Measurements from ENCODE around the gene MOB1B.

DNA sequence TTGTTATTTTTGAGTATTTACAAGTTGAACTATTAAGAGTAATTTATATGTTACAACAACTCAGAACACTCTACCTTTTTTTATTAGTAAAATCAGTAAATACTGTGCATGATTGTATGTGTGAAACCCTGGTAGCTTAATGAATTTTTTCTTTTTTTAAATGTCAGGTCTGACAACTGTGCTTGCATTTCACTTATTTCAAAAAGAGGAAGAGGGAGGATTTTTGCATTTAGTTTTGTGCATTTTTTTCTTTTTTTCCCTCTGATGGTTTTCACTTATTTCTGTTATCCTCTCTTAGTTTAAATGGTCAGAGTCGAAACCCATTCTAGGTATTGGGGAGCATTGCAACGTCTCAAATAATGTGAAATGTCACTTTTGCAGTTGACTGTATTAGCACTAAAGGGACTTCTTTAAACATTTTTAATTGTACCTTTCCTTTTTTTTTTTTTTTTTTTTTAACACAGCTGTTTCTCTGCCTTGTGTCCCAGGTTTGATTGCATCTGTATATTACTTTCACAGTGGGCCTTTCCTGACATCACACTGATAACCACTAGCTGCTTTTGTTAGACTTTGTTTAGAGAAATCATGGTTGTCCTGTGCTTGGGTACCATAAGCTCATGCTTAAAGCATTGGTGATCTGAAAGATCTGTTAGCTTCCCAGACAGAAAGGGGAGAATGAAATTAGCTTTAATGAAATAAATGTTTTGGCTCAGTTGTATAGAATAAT is 28.5 kb downstream of the MOB1B start:
- TF ChIP-seq POLR2AphosphoS5 (IDR thresholded peaks at IDR 0.05; ENCODE audit: low read depth) (no peak), CREB1 (CRISPR knock-in tag; IDR thresholded peaks at IDR 0.05; ENCODE audit: low read depth) (no peak), JUNB (IDR thresholded peaks at IDR 0.05; ENCODE audit: unreplicated experiment) (no peak), EZH2phosphoT487 (IDR thresholded peaks at IDR 0.05; ENCODE audit: unreplicated experiment) (no peak), EZH2 (IDR thresholded peaks at IDR 0.05; ENCODE audit: low read depth, unreplicated experiment) (no peak), ZNF331 (CRISPR knock-in tag; IDR thresholded peaks at IDR 0.05; ENCODE audit: low read depth) (no peak), NANOG (IDR thresholded peaks at IDR 0.05; ENCODE audit: borderline replicate concordance) (no peak), ZNF114 (CRISPR knock-in tag; IDR thresholded peaks at IDR 0.05) (no peak), STAT1 (IDR thresholded peaks at IDR 0.05; ENCODE audit: unreplicated experiment) (no peak)
- TF ChIP-seq, protein P1, sequence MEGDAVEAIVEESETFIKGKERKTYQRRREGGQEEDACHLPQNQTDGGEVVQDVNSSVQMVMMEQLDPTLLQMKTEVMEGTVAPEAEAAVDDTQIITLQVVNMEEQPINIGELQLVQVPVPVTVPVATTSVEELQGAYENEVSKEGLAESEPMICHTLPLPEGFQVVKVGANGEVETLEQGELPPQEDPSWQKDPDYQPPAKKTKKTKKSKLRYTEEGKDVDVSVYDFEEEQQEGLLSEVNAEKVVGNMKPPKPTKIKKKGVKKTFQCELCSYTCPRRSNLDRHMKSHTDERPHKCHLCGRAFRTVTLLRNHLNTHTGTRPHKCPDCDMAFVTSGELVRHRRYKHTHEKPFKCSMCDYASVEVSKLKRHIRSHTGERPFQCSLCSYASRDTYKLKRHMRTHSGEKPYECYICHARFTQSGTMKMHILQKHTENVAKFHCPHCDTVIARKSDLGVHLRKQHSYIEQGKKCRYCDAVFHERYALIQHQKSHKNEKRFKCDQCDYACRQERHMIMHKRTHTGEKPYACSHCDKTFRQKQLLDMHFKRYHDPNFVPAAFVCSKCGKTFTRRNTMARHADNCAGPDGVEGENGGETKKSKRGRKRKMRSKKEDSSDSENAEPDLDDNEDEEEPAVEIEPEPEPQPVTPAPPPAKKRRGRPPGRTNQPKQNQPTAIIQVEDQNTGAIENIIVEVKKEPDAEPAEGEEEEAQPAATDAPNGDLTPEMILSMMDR (conservative IDR thresholded peaks at IDR 0.05; ENCODE audit: low read depth in 2 of 2) = no peak
- TF ChIP-seq, protein P2, sequence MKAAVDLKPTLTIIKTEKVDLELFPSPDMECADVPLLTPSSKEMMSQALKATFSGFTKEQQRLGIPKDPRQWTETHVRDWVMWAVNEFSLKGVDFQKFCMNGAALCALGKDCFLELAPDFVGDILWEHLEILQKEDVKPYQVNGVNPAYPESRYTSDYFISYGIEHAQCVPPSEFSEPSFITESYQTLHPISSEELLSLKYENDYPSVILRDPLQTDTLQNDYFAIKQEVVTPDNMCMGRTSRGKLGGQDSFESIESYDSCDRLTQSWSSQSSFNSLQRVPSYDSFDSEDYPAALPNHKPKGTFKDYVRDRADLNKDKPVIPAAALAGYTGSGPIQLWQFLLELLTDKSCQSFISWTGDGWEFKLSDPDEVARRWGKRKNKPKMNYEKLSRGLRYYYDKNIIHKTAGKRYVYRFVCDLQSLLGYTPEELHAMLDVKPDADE (IDR thresholded peaks at IDR 0.05) = no peak
- TF ChIP-seq, protein P3, sequence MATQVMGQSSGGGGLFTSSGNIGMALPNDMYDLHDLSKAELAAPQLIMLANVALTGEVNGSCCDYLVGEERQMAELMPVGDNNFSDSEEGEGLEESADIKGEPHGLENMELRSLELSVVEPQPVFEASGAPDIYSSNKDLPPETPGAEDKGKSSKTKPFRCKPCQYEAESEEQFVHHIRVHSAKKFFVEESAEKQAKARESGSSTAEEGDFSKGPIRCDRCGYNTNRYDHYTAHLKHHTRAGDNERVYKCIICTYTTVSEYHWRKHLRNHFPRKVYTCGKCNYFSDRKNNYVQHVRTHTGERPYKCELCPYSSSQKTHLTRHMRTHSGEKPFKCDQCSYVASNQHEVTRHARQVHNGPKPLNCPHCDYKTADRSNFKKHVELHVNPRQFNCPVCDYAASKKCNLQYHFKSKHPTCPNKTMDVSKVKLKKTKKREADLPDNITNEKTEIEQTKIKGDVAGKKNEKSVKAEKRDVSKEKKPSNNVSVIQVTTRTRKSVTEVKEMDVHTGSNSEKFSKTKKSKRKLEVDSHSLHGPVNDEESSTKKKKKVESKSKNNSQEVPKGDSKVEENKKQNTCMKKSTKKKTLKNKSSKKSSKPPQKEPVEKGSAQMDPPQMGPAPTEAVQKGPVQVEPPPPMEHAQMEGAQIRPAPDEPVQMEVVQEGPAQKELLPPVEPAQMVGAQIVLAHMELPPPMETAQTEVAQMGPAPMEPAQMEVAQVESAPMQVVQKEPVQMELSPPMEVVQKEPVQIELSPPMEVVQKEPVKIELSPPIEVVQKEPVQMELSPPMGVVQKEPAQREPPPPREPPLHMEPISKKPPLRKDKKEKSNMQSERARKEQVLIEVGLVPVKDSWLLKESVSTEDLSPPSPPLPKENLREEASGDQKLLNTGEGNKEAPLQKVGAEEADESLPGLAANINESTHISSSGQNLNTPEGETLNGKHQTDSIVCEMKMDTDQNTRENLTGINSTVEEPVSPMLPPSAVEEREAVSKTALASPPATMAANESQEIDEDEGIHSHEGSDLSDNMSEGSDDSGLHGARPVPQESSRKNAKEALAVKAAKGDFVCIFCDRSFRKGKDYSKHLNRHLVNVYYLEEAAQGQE (IDR thresholded peaks at IDR 0.05; ENCODE audit: unreplicated experiment) = no peak
- TF ChIP-seq, protein P4, sequence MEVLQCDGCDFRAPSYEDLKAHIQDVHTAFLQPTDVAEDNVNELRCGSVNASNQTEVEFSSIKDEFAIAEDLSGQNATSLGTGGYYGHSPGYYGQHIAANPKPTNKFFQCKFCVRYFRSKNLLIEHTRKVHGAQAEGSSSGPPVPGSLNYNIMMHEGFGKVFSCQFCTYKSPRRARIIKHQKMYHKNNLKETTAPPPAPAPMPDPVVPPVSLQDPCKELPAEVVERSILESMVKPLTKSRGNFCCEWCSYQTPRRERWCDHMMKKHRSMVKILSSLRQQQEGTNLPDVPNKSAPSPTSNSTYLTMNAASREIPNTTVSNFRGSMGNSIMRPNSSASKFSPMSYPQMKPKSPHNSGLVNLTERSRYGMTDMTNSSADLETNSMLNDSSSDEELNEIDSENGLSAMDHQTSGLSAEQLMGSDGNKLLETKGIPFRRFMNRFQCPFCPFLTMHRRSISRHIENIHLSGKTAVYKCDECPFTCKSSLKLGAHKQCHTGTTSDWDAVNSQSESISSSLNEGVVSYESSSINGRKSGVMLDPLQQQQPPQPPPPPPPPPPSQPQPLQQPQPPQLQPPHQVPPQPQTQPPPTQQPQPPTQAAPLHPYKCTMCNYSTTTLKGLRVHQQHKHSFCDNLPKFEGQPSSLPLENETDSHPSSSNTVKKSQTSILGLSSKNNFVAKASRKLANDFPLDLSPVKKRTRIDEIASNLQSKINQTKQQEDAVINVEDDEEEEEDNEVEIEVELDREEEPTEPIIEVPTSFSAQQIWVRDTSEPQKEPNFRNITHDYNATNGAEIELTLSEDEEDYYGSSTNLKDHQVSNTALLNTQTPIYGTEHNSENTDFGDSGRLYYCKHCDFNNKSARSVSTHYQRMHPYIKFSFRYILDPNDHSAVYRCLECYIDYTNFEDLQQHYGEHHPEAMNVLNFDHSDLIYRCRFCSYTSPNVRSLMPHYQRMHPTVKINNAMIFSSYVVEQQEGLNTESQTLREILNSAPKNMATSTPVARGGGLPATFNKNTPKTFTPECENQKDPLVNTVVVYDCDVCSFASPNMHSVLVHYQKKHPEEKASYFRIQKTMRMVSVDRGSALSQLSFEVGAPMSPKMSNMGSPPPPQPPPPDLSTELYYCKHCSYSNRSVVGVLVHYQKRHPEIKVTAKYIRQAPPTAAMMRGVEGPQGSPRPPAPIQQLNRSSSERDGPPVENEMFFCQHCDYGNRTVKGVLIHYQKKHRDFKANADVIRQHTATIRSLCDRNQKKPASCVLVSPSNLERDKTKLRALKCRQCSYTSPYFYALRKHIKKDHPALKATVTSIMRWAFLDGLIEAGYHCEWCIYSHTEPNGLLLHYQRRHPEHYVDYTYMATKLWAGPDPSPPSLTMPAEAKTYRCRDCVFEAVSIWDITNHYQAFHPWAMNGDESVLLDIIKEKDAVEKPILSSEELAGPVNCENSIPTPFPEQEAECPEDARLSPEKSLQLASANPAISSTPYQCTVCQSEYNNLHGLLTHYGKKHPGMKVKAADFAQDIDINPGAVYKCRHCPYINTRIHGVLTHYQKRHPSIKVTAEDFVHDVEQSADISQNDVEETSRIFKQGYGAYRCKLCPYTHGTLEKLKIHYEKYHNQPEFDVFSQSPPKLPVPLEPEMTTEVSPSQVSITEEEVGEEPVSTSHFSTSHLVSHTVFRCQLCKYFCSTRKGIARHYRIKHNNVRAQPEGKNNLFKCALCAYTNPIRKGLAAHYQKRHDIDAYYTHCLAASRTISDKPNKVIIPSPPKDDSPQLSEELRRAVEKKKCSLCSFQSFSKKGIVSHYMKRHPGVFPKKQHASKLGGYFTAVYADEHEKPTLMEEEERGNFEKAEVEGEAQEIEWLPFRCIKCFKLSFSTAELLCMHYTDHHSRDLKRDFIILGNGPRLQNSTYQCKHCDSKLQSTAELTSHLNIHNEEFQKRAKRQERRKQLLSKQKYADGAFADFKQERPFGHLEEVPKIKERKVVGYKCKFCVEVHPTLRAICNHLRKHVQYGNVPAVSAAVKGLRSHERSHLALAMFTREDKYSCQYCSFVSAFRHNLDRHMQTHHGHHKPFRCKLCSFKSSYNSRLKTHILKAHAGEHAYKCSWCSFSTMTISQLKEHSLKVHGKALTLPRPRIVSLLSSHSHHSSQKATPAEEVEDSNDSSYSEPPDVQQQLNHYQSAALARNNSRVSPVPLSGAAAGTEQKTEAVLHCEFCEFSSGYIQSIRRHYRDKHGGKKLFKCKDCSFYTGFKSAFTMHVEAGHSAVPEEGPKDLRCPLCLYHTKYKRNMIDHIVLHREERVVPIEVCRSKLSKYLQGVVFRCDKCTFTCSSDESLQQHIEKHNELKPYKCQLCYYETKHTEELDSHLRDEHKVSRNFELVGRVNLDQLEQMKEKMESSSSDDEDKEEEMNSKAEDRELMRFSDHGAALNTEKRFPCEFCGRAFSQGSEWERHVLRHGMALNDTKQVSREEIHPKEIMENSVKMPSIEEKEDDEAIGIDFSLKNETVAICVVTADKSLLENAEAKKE (CRISPR knock-in tag; IDR thresholded peaks at IDR 0.05) = no peak

Measured in GM23338 (cell line).